Measurements from ENCODE around the gene SIGLEC6.

The SIGLEC6 gene

GRCh38 chr19:51497666-51498065 lies 33.8 kb downstream of the SIGLEC6 start:
- no CpG with 5 or more reads among the region's 3 CpGs for WGBS (ENCODE audit: extremely low coverage, insufficient coverage, insufficient read length)
- Histone ChIP-seq H3K9me3 (ENCODE audit: insufficient read depth, low read depth, low read length) (peaks cover 59% of the 10 kb centered on the region), H3K27ac (ENCODE audit: low read depth, low read length) (no peak overlapping the region), H3K79me1 (ENCODE audit: low read length) (no peaks in the 10 kb centered on the region), H2AFZ (ENCODE audit: insufficient read depth, low read length, poor library complexity) (no peak overlapping the region), H3K4me1 (ENCODE audit: control insufficient read depth in 1 of 2, insufficient read depth in 2 of 2, low read length in 2 of 2) (no peaks in the 10 kb centered on the region), H3K27me3 (ENCODE audit: insufficient read depth, low read length) (no peaks in the 10 kb centered on the region), H3K4me2 (ENCODE audit: low read length) (no peak overlapping the region), H2BK5ac (ENCODE audit: low read depth, low read length, poor library complexity) (no peak overlapping the region), H3K14ac (ENCODE audit: low read length) (no peak overlapping the region), H4K91ac (ENCODE audit: low read depth, low read length) (no peak overlapping the region), H2BK12ac (ENCODE audit: low read length) (no peak overlapping the region), H4K8ac (ENCODE audit: low read depth, low read length) (no peak overlapping the region), H2BK120ac (ENCODE audit: insufficient read depth, low read length, poor library complexity) (no peak overlapping the region), H3K36me3 (ENCODE audit: control insufficient read depth in 1 of 2, insufficient read depth in 2 of 2, low read length in 2 of 2) (no peaks in the 10 kb centered on the region), H3K9ac (ENCODE audit: low read length) (no peak overlapping the region), H3K4ac (ENCODE audit: low read depth, low read length) (no peak overlapping the region), H3K18ac (ENCODE audit: low read length) (no peak overlapping the region), H3K4me3 (ENCODE audit: low read depth, low read length) (no peak overlapping the region), H2AK5ac (ENCODE audit: low read length) (no peak overlapping the region), H4K12ac (ENCODE audit: low read depth, low read length) (no peak overlapping the region), H3K79me2 (ENCODE audit: control insufficient read depth, insufficient read depth, low read length, poor library complexity) (no peaks in the 10 kb centered on the region), H3K23ac (ENCODE audit: low read length) (no peak overlapping the region)
- no peak for DNase-seq

GRCh38 chr19:51493776-51494175 lies 37.7 kb downstream of the SIGLEC6 start:
- peaks cover 44% of the 10 kb centered on the region for H3K9me3 ChIP-seq (ENCODE audit: insufficient read depth, low read depth, low read length)
- no peak overlapping the region for H2BK12ac ChIP-seq (ENCODE audit: low read length)
- no peaks in the 10 kb centered on the region for H3K27me3 ChIP-seq (ENCODE audit: insufficient read depth, low read length)
- no peak overlapping the region for H2BK5ac ChIP-seq (ENCODE audit: low read depth, low read length, poor library complexity)
- H3K14ac ChIP-seq (ENCODE audit: low read length), result no peak overlapping the region
- H4K12ac ChIP-seq (ENCODE audit: low read depth, low read length), result no peak overlapping the region
- H4K8ac ChIP-seq (ENCODE audit: low read depth, low read length), result no peak overlapping the region
- H3K4me2 ChIP-seq (ENCODE audit: low read length), result no peak overlapping the region
- no peaks in the 10 kb centered on the region for H3K79me1 ChIP-seq (ENCODE audit: low read length)
- no peak overlapping the region for H3K4ac ChIP-seq (ENCODE audit: low read depth, low read length)
- H3K79me2 ChIP-seq (ENCODE audit: control insufficient read depth, insufficient read depth, low read length, poor library complexity), result no peaks in the 10 kb centered on the region
- H2BK120ac ChIP-seq (ENCODE audit: insufficient read depth, low read length, poor library complexity), result no peak overlapping the region
- no peak overlapping the region for H2AK5ac ChIP-seq (ENCODE audit: low read length)
- H3K36me3 ChIP-seq (ENCODE audit: control insufficient read depth in 1 of 2, insufficient read depth in 2 of 2, low read length in 2 of 2), result no peaks in the 10 kb centered on the region
- no peak overlapping the region for H3K27ac ChIP-seq (ENCODE audit: low read depth, low read length)
- no peak for DNase-seq
- H3K9ac ChIP-seq (ENCODE audit: low read length), result no peak overlapping the region
- H3K18ac ChIP-seq (ENCODE audit: low read length), result no peak overlapping the region
- H3K4me1 ChIP-seq (ENCODE audit: control insufficient read depth in 1 of 2, insufficient read depth in 2 of 2, low read length in 2 of 2), result no peaks in the 10 kb centered on the region
- no peak overlapping the region for H4K91ac ChIP-seq (ENCODE audit: low read depth, low read length)
- no CpG with 5 or more reads among the region's 2 CpGs for WGBS (ENCODE audit: extremely low coverage, insufficient coverage, insufficient read length)
- H2AFZ ChIP-seq (ENCODE audit: insufficient read depth, low read length, poor library complexity), result no peak overlapping the region
- no peak overlapping the region for H3K23ac ChIP-seq (ENCODE audit: low read length)
- no peak overlapping the region for H3K4me3 ChIP-seq (ENCODE audit: low read depth, low read length)

- no peaks in the 10 kb centered on the region for H3K79me1 ChIP-seq (ENCODE audit: low read length)
- no peak overlapping the region for H3K14ac ChIP-seq (ENCODE audit: low read length)
- no peak overlapping the region for H2BK12ac ChIP-seq (ENCODE audit: low read length)
- H3K9me3 ChIP-seq (ENCODE audit: insufficient read depth, low read depth, low read length), result peaks cover 29% of the 10 kb centered on the region
- no peak overlapping the region for H3K9ac ChIP-seq (ENCODE audit: low read length)
- no peak overlapping the region for H4K91ac ChIP-seq (ENCODE audit: low read depth, low read length)
- H3K36me3 ChIP-seq (ENCODE audit: control insufficient read depth in 1 of 2, insufficient read depth in 2 of 2, low read length in 2 of 2), result no peaks in the 10 kb centered on the region
- H3K79me2 ChIP-seq (ENCODE audit: control insufficient read depth, insufficient read depth, low read length, poor library complexity), result no peaks in the 10 kb centered on the region
- no peak overlapping the region for H3K4ac ChIP-seq (ENCODE audit: low read depth, low read length)
- H2BK5ac ChIP-seq (ENCODE audit: low read depth, low read length, poor library complexity), result no peak overlapping the region
- H2BK120ac ChIP-seq (ENCODE audit: insufficient read depth, low read length, poor library complexity), result no peak overlapping the region
- no peak overlapping the region for H3K18ac ChIP-seq (ENCODE audit: low read length)
- H3K27me3 ChIP-seq (ENCODE audit: insufficient read depth, low read length), result no peaks in the 10 kb centered on the region
- no peak overlapping the region for H3K4me3 ChIP-seq (ENCODE audit: low read depth, low read length)
- H2AK5ac ChIP-seq (ENCODE audit: low read length), result no peak overlapping the region
- no peak overlapping the region for H3K23ac ChIP-seq (ENCODE audit: low read length)
- no peak overlapping the region for H4K12ac ChIP-seq (ENCODE audit: low read depth, low read length)
- no peak overlapping the region for H3K27ac ChIP-seq (ENCODE audit: low read depth, low read length)
- H4K8ac ChIP-seq (ENCODE audit: low read depth, low read length), result no peak overlapping the region
- no peak for DNase-seq
- H3K4me2 ChIP-seq (ENCODE audit: low read length), result no peak overlapping the region
- WGBS (ENCODE audit: extremely low coverage, insufficient coverage, insufficient read length), result no CpG with 5 or more reads among the region's 7 CpGs
- no peak overlapping the region for H2AFZ ChIP-seq (ENCODE audit: insufficient read depth, low read length, poor library complexity)
- no peaks in the 10 kb centered on the region for H3K4me1 ChIP-seq (ENCODE audit: control insufficient read depth in 1 of 2, insufficient read depth in 2 of 2, low read length in 2 of 2)
Observed at GRCh38 chr19:51491586-51491985, 39.9 kb downstream of the SIGLEC6 start.

- Histone ChIP-seq H3K23ac (ENCODE audit: low read length) (no peak overlapping the region), H3K79me2 (ENCODE audit: control insufficient read depth, insufficient read depth, low read length, poor library complexity) (no peaks in the 10 kb centered on the region), H3K9ac (ENCODE audit: low read length) (no peak overlapping the region), H3K79me1 (ENCODE audit: low read length) (no peaks in the 10 kb centered on the region), H3K14ac (ENCODE audit: low read length) (no peak overlapping the region), H2AK5ac (ENCODE audit: low read length) (no peak overlapping the region), H3K27me3 (ENCODE audit: insufficient read depth, low read length) (no peaks in the 10 kb centered on the region), H3K9me3 (ENCODE audit: insufficient read depth, low read depth, low read length) (peaks cover 30% of the 10 kb centered on the region), H3K4me1 (ENCODE audit: control insufficient read depth in 1 of 2, insufficient read depth in 2 of 2, low read length in 2 of 2) (no peaks in the 10 kb centered on the region), H3K4me3 (ENCODE audit: low read depth, low read length) (no peak overlapping the region), H3K36me3 (ENCODE audit: control insufficient read depth in 1 of 2, insufficient read depth in 2 of 2, low read length in 2 of 2) (no peaks in the 10 kb centered on the region), H3K18ac (ENCODE audit: low read length) (no peak overlapping the region), H3K4me2 (ENCODE audit: low read length) (no peak overlapping the region), H2BK5ac (ENCODE audit: low read depth, low read length, poor library complexity) (no peak overlapping the region), H3K27ac (ENCODE audit: low read depth, low read length) (no peak overlapping the region), H4K91ac (ENCODE audit: low read depth, low read length) (no peak overlapping the region), H4K8ac (ENCODE audit: low read depth, low read length) (no peak overlapping the region), H2BK12ac (ENCODE audit: low read length) (no peak overlapping the region), H2BK120ac (ENCODE audit: insufficient read depth, low read length, poor library complexity) (no peak overlapping the region), H3K4ac (ENCODE audit: low read depth, low read length) (no peak overlapping the region), H4K12ac (ENCODE audit: low read depth, low read length) (no peak overlapping the region), H2AFZ (ENCODE audit: insufficient read depth, low read length, poor library complexity) (no peak overlapping the region)
- no CpG with 5 or more reads among the region's 14 CpGs for WGBS (ENCODE audit: extremely low coverage, insufficient coverage, insufficient read length)
- no peak for DNase-seq
Observed at GRCh38 chr19:51490676-51491075, 40.8 kb downstream of the SIGLEC6 start.

Measured in trophoblast cell (in vitro differentiated cells and primary cell).